ENCODE data around the gene HDLBP. TPM values are rescaled to one million over a fixed set of nuclear protein-coding genes. Genes with fewer than 3 reads are reported as not detected.

The HDLBP gene
- total RNA-seq, 4 donors from 2014 or later: 303 to 490 (median 435) TPM

- DNase-seq: no peak
- intact Hi-C loops (cut with DNase I): no loop called here
- H3K27me3 ChIP-seq: no peaks in the 10 kb centered on the region
- no peaks in the 10 kb centered on the region for H3K9me3 ChIP-seq
- H3K4me3 ChIP-seq (replicated peaks in 1 of 3): no peak overlapping the region
- TF ChIP-seq CTCF (IDR thresholded peaks at IDR 0.05) (no peak), POLR2A (IDR thresholded peaks at IDR 0.05) (no peak)
- H3K27ac ChIP-seq: no peak overlapping the region
- peaks cover 0 to 6% of the 10 kb centered on the region in 2 donors for H3K4me1 ChIP-seq
- WGBS, 2 donors: 85 to 97% methylated on average over 3 of the region's 3 CpGs
- H3K36me3 ChIP-seq: peaks cover 59 to 60% of the 10 kb centered on the region in 2 donors
Measured at GRCh38 chr2:241340631-241341163, 25.2 kb upstream of the HDLBP start.

GRCh38 chr2:241339839-241340630 lies 24.6 kb upstream of the HDLBP start:
- H3K36me3 ChIP-seq: peaks cover 59% of the 10 kb centered on the region in 2 donors
- intact Hi-C loops (cut with DNase I): no loop called here
- TF ChIP-seq POLR2A (IDR thresholded peaks at IDR 0.05) (no peak), CTCF (IDR thresholded peaks at IDR 0.05) (no peak)
- H3K27ac ChIP-seq: no peak overlapping the region
- H3K9me3 ChIP-seq: no peaks in the 10 kb centered on the region
- no peak for DNase-seq
- peaks cover 0 to 6% of the 10 kb centered on the region in 2 donors for H3K4me1 ChIP-seq
- no peak overlapping the region for H3K4me3 ChIP-seq (replicated peaks in 1 of 3)
- 65 to 72% methylated on average over 8 of the region's 8 CpGs for WGBS, 2 donors
- no peaks in the 10 kb centered on the region for H3K27me3 ChIP-seq

- H3K9me3 ChIP-seq: no peaks in the 10 kb centered on the region
- 73 to 77% methylated on average over 2 of the region's 2 CpGs for WGBS, 2 donors
- DNase-seq: no peak
- intact Hi-C loops (cut with DNase I): no loop called here
- no peak overlapping the region for H3K4me3 ChIP-seq (replicated peaks in 1 of 3)
- no peaks in the 10 kb centered on the region for H3K27me3 ChIP-seq
- TF ChIP-seq POLR2A (IDR thresholded peaks at IDR 0.05) (no peak), CTCF (IDR thresholded peaks at IDR 0.05) (no peak)
- H3K4me1 ChIP-seq: no peaks in the 10 kb centered on the region
- H3K36me3 ChIP-seq: peaks cover 27 to 43% of the 10 kb centered on the region in 2 donors
- H3K27ac ChIP-seq: no peak overlapping the region
Measured at GRCh38 chr2:241334813-241335212, 19.3 kb upstream of the HDLBP start.

- Histone ChIP-seq H3K4me3 (replicated peaks in 1 of 3) (no peak overlapping the region), H3K4me1 (no peaks in the 10 kb centered on the region), H3K27ac (no peak overlapping the region), H3K27me3 (no peaks in the 10 kb centered on the region), H3K9me3 (no peaks in the 10 kb centered on the region), H3K36me3 (peaks cover 23 to 29% of the 10 kb centered on the region in 2 donors)
- WGBS, 2 donors: 92 to 93% methylated on average over 4 of the region's 4 CpGs
- no peak for DNase-seq
- intact Hi-C loops (cut with DNase I): no loop called here
- no peak for TF ChIP-seq POLR2A (IDR thresholded peaks at IDR 0.05)
- TF ChIP-seq CTCF (IDR thresholded peaks at IDR 0.05): no peak
Measured at GRCh38 chr2:241330616-241330981, 15.1 kb upstream of the HDLBP start.
